MG63 (cell line): ENCODE measurements around the gene NPTXR. TPM values are rescaled to one million over a fixed set of nuclear protein-coding genes. Genes with fewer than 3 reads are reported as not detected.

Experiments
- DNase-seq: peaks from one replicate; pipeline ENCODE4 v3.0.0-alpha.2; 2020
- H3K27me3 ChIP-seq: fragments of 250-450 bp; sonication (Bioruptor Pico); 2 replicates; pipeline ENCODE4 v1.5.1; 2020; ENCODE audit warnings: mild to moderate bottlenecking, moderate library complexity
- H3K36me3 ChIP-seq: fragments of 250-450 bp; sonication (Bioruptor Pico); 2 replicates; pipeline ENCODE4 v1.5.1; 2020; ENCODE audit warnings: mild to moderate bottlenecking, moderate library complexity
- H3K4me3 ChIP-seq: fragments of 250-450 bp; sonication (Bioruptor Pico); 2 replicates; pipeline ENCODE4 v1.5.1; 2020; ENCODE audit warnings: mild to moderate bottlenecking, moderate library complexity
- H3K9me3 ChIP-seq: fragments of 250-450 bp; sonication (Bioruptor Pico); 2 replicates; pipeline ENCODE4 v1.5.1; 2020; ENCODE audit warnings: mild to moderate bottlenecking, moderate library complexity
- total RNA-seq: library from RNA; depleted of rRNA; stranded (reverse); fragments of >200 nt; shearing (Covaris generic); gene quantifications from 2 replicates; pipeline ENCODE4 v1.2.3, GENCODE V29; 2014; ENCODE audit warnings: low replicate concordance

The NPTXR gene
- total RNA-seq, 1 experiment from 2014 or later: 0.76 TPM

DNA sequence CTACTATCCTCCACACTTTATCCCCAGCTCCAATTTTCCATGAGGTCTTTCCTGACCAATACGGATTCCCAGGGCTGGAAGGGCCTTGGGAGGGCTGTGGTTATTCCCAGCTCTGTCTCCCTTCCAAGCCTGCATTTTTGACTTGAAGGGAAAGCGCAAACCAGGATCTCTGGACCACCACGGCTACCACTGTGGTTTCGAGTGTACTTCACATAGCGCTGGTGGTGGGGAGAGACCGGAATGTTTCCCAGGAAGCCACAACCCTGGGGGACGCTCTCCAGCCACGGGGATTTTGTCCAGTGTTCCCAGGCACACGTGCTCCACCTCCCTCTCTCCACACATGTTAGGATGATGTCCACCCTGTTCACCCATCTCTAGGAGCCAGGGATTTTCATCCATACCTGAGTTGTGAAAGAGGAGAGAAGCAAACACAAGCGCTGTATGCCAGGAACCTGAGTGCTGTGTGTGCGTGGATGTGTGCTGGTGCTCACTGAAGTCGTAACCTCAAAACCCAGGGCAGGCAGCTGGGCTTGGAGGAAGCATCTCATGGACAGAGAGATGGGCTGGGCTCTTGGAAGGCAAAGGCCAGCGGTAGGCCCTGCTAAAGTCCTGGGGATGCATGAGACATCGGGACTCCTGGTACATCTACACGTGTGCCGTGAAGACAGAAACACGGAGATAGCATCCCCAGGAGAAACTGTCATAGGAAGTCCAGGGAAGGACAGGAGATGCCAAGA lies 1.3 kb upstream of the NPTXR start:
- peaks cover 8% of the 10 kb centered on the region for H3K27me3 ChIP-seq
- no peak overlapping the region for H3K4me3 ChIP-seq
- no peaks in the 10 kb centered on the region for H3K9me3 ChIP-seq
- DNase-seq: no peak
- H3K36me3 ChIP-seq: no peaks in the 10 kb centered on the region

GRCh38 chr22:38844315-38845003 lies 631 bp upstream of the NPTXR start:
- no peak for DNase-seq
- Histone ChIP-seq H3K36me3 (no peaks in the 10 kb centered on the region), H3K4me3 (no peak overlapping the region), H3K9me3 (no peaks in the 10 kb centered on the region), H3K27me3 (peaks cover 8% of the 10 kb centered on the region)

- H3K27me3 ChIP-seq: peaks cover 8% of the 10 kb centered on the region
- peak; percentile 71 for DNase-seq
- H3K36me3 ChIP-seq: no peaks in the 10 kb centered on the region
- H3K4me3 ChIP-seq: peak overlapping the region; percentile 6; the same call in 1 of the 2 replicates
- H3K9me3 ChIP-seq: no peaks in the 10 kb centered on the region
Measured at GRCh38 chr22:38843201-38843656, 599 bp downstream of the NPTXR start.

DNA sequence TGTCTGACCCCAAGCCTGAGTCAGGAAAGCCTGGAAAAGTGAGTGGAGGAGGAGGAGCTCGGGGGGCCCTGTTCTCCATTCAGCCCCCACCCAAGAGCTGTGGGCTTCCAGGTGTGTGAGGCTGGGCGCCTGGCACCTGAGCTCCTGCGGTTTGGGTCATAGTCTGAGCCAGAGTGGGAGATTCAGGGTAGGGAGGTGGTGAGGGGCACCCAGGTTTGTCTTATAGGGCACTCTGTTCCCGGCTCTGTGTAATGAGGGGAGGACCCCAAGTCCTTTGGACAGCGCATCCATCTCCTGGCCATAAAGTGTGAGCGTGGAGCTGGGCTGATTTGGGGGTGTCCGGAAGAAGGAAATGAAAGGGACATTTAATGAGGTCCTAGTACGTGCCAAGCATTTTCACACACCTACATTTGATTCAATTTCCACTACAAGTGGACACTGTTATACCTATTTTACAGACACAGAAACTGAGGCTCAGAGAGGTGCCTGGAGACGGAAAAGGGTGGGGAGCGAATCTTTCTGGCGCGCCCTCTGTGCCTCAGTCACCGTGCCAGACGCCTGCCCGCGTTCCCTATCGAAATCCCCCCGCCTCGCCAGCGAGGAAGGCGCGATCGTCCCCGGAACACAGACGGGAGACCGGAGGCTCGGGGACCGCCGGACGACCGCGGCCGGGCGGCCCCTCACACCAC lies 1.2 kb downstream of the NPTXR start:
- no peak for DNase-seq
- H3K36me3 ChIP-seq: no peaks in the 10 kb centered on the region
- H3K4me3 ChIP-seq: no peak overlapping the region; the same call in 1 of the 2 replicates
- H3K27me3 ChIP-seq: peaks cover 8% of the 10 kb centered on the region
- no peaks in the 10 kb centered on the region for H3K9me3 ChIP-seq

- no peak overlapping the region for H3K4me3 ChIP-seq
- H3K36me3 ChIP-seq: no peaks in the 10 kb centered on the region
- DNase-seq: no peak
- no peaks in the 10 kb centered on the region for H3K9me3 ChIP-seq
- peaks cover 8% of the 10 kb centered on the region for H3K27me3 ChIP-seq
Measured at GRCh38 chr22:38841635-38842034, 2.2 kb downstream of the NPTXR start.

DNA sequence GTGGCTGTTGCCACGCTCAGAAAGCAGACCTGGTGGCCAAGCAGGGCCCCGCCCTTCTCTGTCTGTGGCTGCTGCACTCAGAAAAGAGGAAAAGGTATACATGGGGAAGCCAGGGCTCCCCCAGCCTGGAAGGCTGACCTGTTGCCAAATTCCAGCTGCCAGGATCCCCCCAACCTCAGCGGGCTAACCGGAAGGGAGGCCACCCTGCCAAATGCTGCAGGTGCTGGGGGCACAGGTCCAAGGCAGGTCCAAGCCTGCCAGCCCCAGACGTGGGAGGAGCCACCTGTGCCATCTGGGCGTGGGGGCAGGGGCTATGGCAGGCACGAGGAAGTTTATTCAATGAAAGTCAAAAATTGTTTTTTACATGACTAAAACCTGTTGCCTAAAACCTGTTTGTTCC lies 2.6 kb downstream of the NPTXR start:
- Histone ChIP-seq H3K9me3 (no peaks in the 10 kb centered on the region), H3K4me3 (no peak overlapping the region), H3K36me3 (no peaks in the 10 kb centered on the region), H3K27me3 (peaks cover 8% of the 10 kb centered on the region)
- no peak for DNase-seq

GRCh38 chr22:38840129-38840528 lies 3.7 kb downstream of the NPTXR start:
- Histone ChIP-seq H3K4me3 (no peak overlapping the region), H3K9me3 (no peaks in the 10 kb centered on the region), H3K36me3 (no peaks in the 10 kb centered on the region), H3K27me3 (peaks cover 8% of the 10 kb centered on the region)
- no peak for DNase-seq

DNA sequence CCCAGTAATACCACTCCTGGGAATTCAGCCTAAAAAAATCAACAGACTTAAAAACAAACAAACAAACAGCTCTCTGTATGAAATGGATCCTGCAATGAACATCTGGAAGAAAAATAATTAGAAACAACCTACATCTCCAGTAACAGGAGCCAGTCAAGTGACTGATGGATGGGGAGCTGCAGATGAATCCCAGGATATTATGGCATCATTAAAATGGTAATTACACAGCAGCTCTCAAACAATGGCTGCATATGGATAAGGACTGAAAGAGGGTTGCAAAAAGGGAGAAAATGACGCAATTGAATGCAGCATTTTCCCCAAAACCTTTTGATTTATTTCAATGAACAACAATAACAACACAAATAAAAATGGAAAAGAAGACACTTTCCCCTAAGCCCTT lies 4.1 kb downstream of the NPTXR start:
- H3K36me3 ChIP-seq: no peaks in the 10 kb centered on the region
- DNase-seq: no peak
- no peak overlapping the region for H3K4me3 ChIP-seq
- H3K9me3 ChIP-seq: no peaks in the 10 kb centered on the region
- H3K27me3 ChIP-seq: peaks cover 8% of the 10 kb centered on the region

GRCh38 chr22:38837414-38837928 lies 6.4 kb downstream of the NPTXR start:
- Histone ChIP-seq H3K27me3 (peaks cover 4% of the 10 kb centered on the region; the same call in 1 of the 2 replicates), H3K36me3 (no peaks in the 10 kb centered on the region)
- no peak for DNase-seq

DNA sequence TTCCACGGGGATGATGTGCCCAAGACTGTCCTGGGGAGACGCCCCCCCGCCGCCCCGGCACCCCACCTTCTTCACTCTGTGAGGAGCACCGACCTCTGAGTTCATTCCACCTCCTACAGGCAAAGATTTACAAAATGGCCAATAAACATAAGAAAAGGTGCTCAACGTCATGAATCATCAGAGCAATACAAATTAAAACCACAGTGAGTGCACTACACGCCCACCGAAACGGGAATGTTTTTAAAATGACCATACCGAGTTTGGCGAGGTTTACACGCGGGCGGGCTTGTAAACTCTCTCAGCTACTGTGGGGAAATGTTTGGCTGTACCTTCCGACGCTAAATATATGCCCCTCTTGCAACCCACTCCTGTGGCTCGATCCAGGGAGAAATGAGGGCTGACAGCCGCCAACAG lies 7.9 kb downstream of the NPTXR start:
- DNase-seq: peak; percentile 66
- no peaks in the 10 kb centered on the region for H3K36me3 ChIP-seq
- H3K9me3 ChIP-seq: no peaks in the 10 kb centered on the region
- H3K27me3 ChIP-seq: no peaks in the 10 kb centered on the region
- peak overlapping the region; percentile 13 for H3K4me3 ChIP-seq

More at GRCh38 chr22:38837414-38837928, 6.4 kb downstream of the NPTXR start:
- no peak overlapping the region for H3K4me3 ChIP-seq
- H3K9me3 ChIP-seq: no peaks in the 10 kb centered on the region

DNA sequence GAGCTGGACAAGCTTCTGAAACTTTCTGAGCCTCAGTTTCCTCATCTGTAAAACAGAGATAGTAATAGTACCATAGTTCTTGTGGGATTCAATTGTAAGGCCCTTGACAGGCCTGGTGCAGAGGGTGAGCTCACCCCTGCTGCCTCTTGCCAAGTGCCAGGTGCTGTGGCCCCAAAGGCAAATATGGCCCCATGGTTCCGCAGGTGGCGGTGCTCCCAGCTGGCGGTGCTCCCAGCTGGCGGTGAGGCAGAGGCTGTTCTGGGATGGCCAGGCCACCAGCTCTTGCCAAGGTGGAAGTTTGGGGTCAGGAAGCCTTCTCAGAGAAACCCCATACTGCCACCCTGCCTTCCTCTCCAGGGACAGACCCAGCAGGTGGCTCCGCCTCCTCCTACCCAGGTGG lies 8.8 kb downstream of the NPTXR start:
- no peak overlapping the region for H3K4me3 ChIP-seq
- H3K36me3 ChIP-seq: no peaks in the 10 kb centered on the region
- no peak for DNase-seq
- no peaks in the 10 kb centered on the region for H3K9me3 ChIP-seq
- no peaks in the 10 kb centered on the region for H3K27me3 ChIP-seq

DNA sequence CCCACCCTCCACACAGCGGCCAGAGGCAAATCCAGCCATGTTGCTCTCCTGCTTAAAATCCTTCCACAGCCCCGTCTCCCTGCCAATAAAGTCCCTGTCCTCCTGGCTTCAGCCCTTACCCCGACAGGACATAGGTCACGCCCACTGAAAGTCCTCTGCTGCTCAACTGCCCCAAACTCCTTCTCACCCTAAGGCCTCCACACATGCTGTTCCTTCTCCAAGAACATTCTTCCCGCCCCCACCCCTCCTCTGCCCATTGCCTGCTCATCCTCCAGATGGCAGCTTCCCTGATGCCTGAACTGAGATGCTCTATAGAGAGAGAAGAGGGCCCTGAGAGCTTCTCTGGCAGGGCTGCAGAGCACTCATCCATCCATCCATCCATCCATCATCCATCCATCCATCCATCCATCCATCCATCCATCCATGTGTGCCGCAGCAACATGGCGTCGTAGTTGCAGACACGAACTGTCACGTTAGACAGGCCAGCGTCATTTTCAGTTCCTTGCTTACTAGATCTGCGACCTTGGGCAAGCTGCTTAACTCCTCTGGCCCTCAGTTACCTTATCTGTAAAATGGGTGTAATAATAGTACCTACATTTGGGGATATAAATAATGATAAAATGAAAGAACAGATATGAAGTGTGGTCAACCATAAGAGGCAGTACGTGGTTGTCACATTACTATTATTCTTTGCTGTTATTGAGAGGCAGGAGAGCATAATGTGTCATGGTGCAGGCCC lies 9.4 kb downstream of the NPTXR start:
- no peaks in the 10 kb centered on the region for H3K36me3 ChIP-seq
- H3K27me3 ChIP-seq: no peaks in the 10 kb centered on the region
- no peak for DNase-seq
- no peaks in the 10 kb centered on the region for H3K9me3 ChIP-seq
- no peak overlapping the region for H3K4me3 ChIP-seq

DNA sequence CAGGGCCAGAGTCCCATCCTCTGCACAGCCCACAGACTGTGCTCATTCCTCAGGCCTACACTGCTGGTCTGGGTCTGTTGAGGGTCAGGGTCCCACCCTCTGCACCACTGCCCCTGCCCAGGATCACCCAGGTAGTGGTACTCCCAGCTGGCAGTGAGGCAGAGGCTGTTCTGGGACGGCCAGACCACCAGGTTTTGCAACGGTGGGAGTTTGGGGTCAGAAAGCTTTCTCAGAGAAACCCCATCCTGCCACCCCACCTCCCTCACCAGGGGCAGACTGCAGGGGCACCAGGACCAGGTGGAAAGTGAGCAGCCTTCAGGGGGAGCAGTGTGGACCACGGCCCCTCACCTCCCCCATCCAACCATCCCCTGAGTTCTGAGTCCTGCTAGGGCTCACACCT lies 10.8 kb downstream of the NPTXR start:
- no peak for DNase-seq
- H3K36me3 ChIP-seq: no peaks in the 10 kb centered on the region
- H3K27me3 ChIP-seq: no peaks in the 10 kb centered on the region
- no peak overlapping the region for H3K4me3 ChIP-seq
- no peaks in the 10 kb centered on the region for H3K9me3 ChIP-seq

GRCh38 chr22:38832005-38832978 lies 11.5 kb downstream of the NPTXR start:
- no peaks in the 10 kb centered on the region for H3K27me3 ChIP-seq
- DNase-seq: no peak
- no peak overlapping the region for H3K4me3 ChIP-seq
- H3K36me3 ChIP-seq: no peaks in the 10 kb centered on the region
- H3K9me3 ChIP-seq: no peaks in the 10 kb centered on the region

DNA sequence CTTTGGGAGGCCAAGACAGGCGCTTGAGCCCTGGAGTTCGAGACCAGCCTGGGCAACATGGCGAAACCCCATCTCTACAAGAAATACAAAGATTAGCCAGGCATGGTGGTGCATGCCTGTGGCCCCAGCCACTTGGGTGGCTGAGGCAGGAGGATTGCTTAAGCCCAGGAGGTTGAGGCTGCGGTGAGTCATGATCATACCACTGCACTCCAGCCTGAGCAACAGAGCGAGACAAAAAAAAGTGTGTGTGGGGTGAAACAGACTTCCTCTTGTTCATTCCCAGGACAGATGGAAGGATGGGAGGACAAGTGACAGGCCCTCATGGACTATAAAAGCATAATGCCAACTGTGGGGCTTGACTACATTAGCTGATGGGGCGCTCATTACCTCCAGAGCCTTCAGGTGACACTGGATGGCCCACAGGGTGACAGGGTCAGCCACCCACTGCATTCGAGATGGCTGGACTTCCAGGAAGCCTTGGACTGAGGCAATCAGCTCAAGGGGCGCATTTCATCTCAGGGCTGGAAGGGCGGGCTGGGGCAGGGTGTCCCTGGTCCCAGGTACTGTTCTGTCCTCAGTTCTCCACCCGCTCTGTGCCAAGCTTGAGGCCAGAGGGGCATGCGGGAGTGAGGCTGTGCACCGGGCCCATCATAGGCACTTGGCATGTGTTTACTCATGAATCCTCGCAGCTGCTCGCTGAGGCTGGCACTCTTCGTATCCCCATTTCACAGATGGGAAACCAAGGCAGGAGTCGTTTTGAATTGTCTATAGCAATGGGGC lies 12.5 kb downstream of the NPTXR start:
- Histone ChIP-seq H3K4me3 (no peak overlapping the region), H3K36me3 (no peaks in the 10 kb centered on the region), H3K9me3 (no peaks in the 10 kb centered on the region), H3K27me3 (no peaks in the 10 kb centered on the region)
- DNase-seq: peak; percentile 21
